SK-N-SH (cell line): Measurements from ENCODE around the gene CLIC3. TPM values are rescaled to one million over a fixed set of nuclear protein-coding genes. Genes with fewer than 3 reads are reported as not detected.

Experiments
- CTCF ChIA-PET: fragments of 300-600, 350-600 bp; formaldehyde crosslinking; extraction: SDS; loops from one replicate; lab custom pipeline; 2021; lab: Yijun Ruan, JAX
- POLR2A ChIA-PET: fragments of 350-600 bp; sonication (Branson Sonifier 250); formaldehyde crosslinking; extraction: SDS; loops from one replicate; lab custom pipeline; 2020; ENCODE audit warnings: antibody characterized with exemption, inconsistent platforms; lab: Yijun Ruan, JAX
- DNase-seq: peaks from one replicate; pipeline ENCODE4 v3.0.0; 2012
- H2AFZ ChIP-seq: fragments of 200-600 bp; sonication (generic); 2 replicates; pipeline ENCODE4 v1.8.1; 2016; ENCODE audit warnings: antibody characterized with exemption, mild to moderate bottlenecking, low read depth
- H3F3A ChIP-seq: fragments of 200-600 bp; sonication (generic); replicated peaks from 2 replicates; pipeline ENCODE3; 2016; ENCODE audit warnings: antibody characterized with exemption, mild to moderate bottlenecking; ENCODE audit not compliant: insufficient read depth
- H3K27ac ChIP-seq, 2 experiments: fragments of 200-500 bp in 1 of 2; fragments of 200-600 bp in 1 of 2; sonication (Bioruptor generic) in 1 of 2; sonication (generic), shearing (Covaris generic) in 1 of 2; 2 replicates each; pipeline versions ENCODE4 v1.5.1 to v1.6.1; 2014 to 2016; ENCODE audit warnings: low read depth in 2 of 2, inconsistent platforms in 1 of 2, low read length in 1 of 2, mild to moderate bottlenecking in 1 of 2, mixed read lengths in 1 of 2
- H3K27me3 ChIP-seq: fragments of 200-600 bp; sonication (generic), shearing (Covaris generic); 2 replicates; pipeline ENCODE4 v1.6.1; 2016; ENCODE audit warnings: mixed run types; ENCODE audit not compliant: insufficient read depth
- H3K36me3 ChIP-seq, 2 experiments: fragments of 200-500 bp in 1 of 2; fragments of 200-600 bp in 1 of 2; sonication (Bioruptor generic) in 1 of 2; sonication (generic) in 1 of 2; replicated peaks in 1 of 2; 2 replicates each; pipeline versions ENCODE3 to v1.5.1; 2014 to 2016; ENCODE audit warnings: low read length in 1 of 2, mild to moderate bottlenecking in 1 of 2; ENCODE audit not compliant: insufficient read depth in 2 of 2, control insufficient read depth in 1 of 2
- H3K4me1 ChIP-seq, 2 experiments: fragments of 200-500 bp in 1 of 2; fragments of 200-600 bp in 1 of 2; sonication (Bioruptor generic) in 1 of 2; sonication (generic), shearing (Covaris generic) in 1 of 2; 2 replicates each; pipeline versions ENCODE4 v1.5.1 to v1.6.1; 2014 to 2016; ENCODE audit warnings: low read depth in 1 of 2, low read length in 1 of 2, mixed run types in 1 of 2; ENCODE audit not compliant: insufficient read depth in 2 of 2, control insufficient read depth in 1 of 2
- H3K4me2 ChIP-seq: fragments of 200-600 bp; sonication (generic), shearing (Covaris generic); 2 replicates; pipeline ENCODE4 v1.6.1; 2017; ENCODE audit warnings: mixed run types
- H3K4me3 ChIP-seq, 2 experiments: fragments of 200-500 bp in 1 of 2; fragments of 200-600 bp in 1 of 2; sonication (Bioruptor generic) in 1 of 2; sonication (generic), shearing (Covaris generic) in 1 of 2; 2 replicates each; pipeline versions ENCODE4 v1.5.1 to v1.8.1; 2014 to 2016; ENCODE audit warnings: low read depth in 2 of 2, inconsistent platforms in 1 of 2, low read length in 1 of 2, mild to moderate bottlenecking in 1 of 2, mixed read lengths in 1 of 2, moderate library complexity in 1 of 2
- H3K79me2 ChIP-seq: fragments of 200-600 bp; sonication (generic); 2 replicates; pipeline ENCODE4 v1.8.1; 2017; ENCODE audit warnings: mild to moderate bottlenecking; ENCODE audit not compliant: insufficient read depth
- H3K9ac ChIP-seq: fragments of 200-600 bp; sonication (generic); 2 replicates; pipeline ENCODE4 v1.6.1; 2017; ENCODE audit warnings: mixed run types
- H3K9me2 ChIP-seq: fragments of 200-600 bp; sonication (generic); 2 replicates; pipeline ENCODE4 v1.6.1; 2017; ENCODE audit warnings: mixed run types
- H3K9me3 ChIP-seq: fragments of 200-600 bp; sonication (generic); 2 replicates; pipeline ENCODE4 v1.6.1; 2017; ENCODE audit warnings: mixed run types, mild to moderate bottlenecking, moderate library complexity
- H4K20me1 ChIP-seq: fragments of 200-600 bp; sonication (generic); 2 replicates; pipeline ENCODE4 v1.6.1; 2017; ENCODE audit warnings: mild to moderate bottlenecking, mixed run types; ENCODE audit not compliant: insufficient read depth
- FOSL2 ChIP-seq: IDR thresholded peaks from 2 replicates; pipeline ENCODE4 v1.4.0; 2012; ENCODE audit warnings: low read depth, mild to moderate bottlenecking, moderate library complexity, borderline replicate concordance
- RAD21 ChIP-seq: IDR thresholded peaks from 2 replicates; pipeline ENCODE4 v1.6.1; 2012; ENCODE audit warnings: mild to moderate bottlenecking, low read length
- RFX5 ChIP-seq: IDR thresholded peaks from 2 replicates; pipeline ENCODE4 v1.6.1; 2012; ENCODE audit warnings: mild to moderate bottlenecking, improper control_type of control experiment, low read length
- RXRA ChIP-seq: IDR thresholded peaks from 2 replicates; pipeline ENCODE4 v1.4.0; 2012; ENCODE audit warnings: low read depth, mild to moderate bottlenecking, borderline replicate concordance
- USF1 ChIP-seq: IDR thresholded peaks from 2 replicates; pipeline ENCODE4 v1.4.0; 2012; ENCODE audit warnings: low read depth, borderline replicate concordance
- ZBTB33 ChIP-seq: IDR thresholded peaks from 2 replicates; pipeline ENCODE4 v1.4.0; 2012; ENCODE audit warnings: low read depth, borderline replicate concordance
- WGBS: methylation state at CpG from one replicate; pipeline ENCODE4 v1.1.6; 2017; ENCODE audit warnings: low lambda C conversion rate; 5-methylcytosine and 5-hydroxymethylcytosine counted together
- polyA plus RNA-seq, 3 experiments: library from polyadenylated mRNA; depleted of rRNA; stranded (reverse); fragments of >200 nt; gene quantifications; 2 replicates each; pipeline ENCODE4 v1.2.3, GENCODE V29; 2012

Gene CLIC3
- polyA plus RNA-seq, 1 of the 3 experiments (the other 2 are of a cell fraction), result 1.0 TPM

DNA sequence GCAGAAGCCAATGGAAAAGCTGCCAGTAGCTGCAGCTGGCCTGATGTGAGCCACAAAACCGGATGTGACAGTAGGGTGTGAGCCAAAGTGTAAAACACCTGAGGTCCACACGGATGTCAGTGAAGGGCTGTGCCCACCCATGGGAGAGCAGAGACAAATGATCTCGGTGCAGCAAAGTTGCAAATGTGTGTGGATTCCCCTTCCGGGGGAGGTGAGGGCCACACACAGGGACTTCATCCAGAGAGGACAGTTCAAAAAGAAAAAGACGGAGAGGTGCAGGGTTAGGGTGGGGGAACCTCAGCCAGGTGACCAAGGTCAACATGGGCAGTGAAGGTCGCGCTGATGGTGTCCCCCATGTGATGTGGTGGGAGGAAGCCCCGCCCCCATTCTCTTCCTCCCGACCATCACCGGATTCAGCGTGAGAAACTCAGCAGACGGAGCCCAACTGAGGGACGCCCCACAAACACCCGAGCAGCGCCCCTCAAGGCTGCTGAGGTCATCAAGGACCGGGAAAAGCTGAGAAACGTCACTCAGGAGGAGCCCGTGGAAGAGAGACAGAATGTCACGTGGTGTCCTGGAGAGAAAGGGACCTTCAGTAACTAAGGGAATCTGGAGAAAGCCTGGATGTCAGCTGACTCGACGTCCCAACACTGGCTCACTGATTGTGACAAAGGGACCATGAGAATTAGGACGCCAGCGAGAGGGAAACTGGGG lies 30.4 kb downstream of the CLIC3 start:
- WGBS, result 52% methylated on average over 20 of the region's 23 CpGs

GRCh38 chr9:136964833-136965422 lies 31.4 kb downstream of the CLIC3 start:
- Histone ChIP-seq H3K36me3 (no peaks in the 10 kb centered on the region), H3K4me3 (no peak overlapping the region), H3K4me1 (peaks cover 0 to 8% of the 10 kb centered on the region in 2 experiments; a peak in 1 of 4 replicates), H3K9me3 (no peaks in the 10 kb centered on the region), H3K4me2 (no peak overlapping the region), H3K9me2 (no peaks in the 10 kb centered on the region), H3F3A (no peaks in the 10 kb centered on the region), H3K27me3 (no peaks in the 10 kb centered on the region), H3K27ac (no peak overlapping the region), H3K79me2 (no peaks in the 10 kb centered on the region), H3K9ac (no peak overlapping the region), H2AFZ (no peak overlapping the region), H4K20me1 (no peaks in the 10 kb centered on the region)
- WGBS, result 81% methylated on average over 24 of the region's 26 CpGs
- ChIA-PET CTCF (interaction anchor here (0.6 to 1.9 kb wide), 6 partner anchors 9 to 173 kb away, joined by 3 to 7 read pairs (median 4); partner anchors contain the start of gene PTGDS), POLR2A (no interaction called here)
- DNase-seq, result no peak
- TF ChIP-seq RAD21, result no peak
- TF ChIP-seq ZBTB33, result no peak
- TF ChIP-seq RFX5, result no peak
- TF ChIP-seq FOSL2, result no peak
- TF ChIP-seq RXRA, result no peak

More for the DNA sequence above, 30.4 kb downstream of the CLIC3 start:
- ChIA-PET CTCF (interaction anchor here (1.3 kb wide), 2 partner anchors 11 to 60 kb away, joined by 3 read pairs; partner anchors contain the start of gene PTGDS), POLR2A (no interaction called here)
- Histone ChIP-seq H4K20me1 (no peaks in the 10 kb centered on the region), H3K9me2 (no peaks in the 10 kb centered on the region), H3K27me3 (no peaks in the 10 kb centered on the region), H3K79me2 (no peaks in the 10 kb centered on the region), H3K4me1 (peaks cover 0 to 7% of the 10 kb centered on the region in 2 experiments; a peak in 1 of 4 replicates), H3K4me3 (no peak overlapping the region), H3K27ac (no peak overlapping the region), H2AFZ (no peak overlapping the region), H3K9ac (no peak overlapping the region), H3F3A (no peaks in the 10 kb centered on the region), H3K4me2 (no peak overlapping the region), H3K9me3 (no peaks in the 10 kb centered on the region), H3K36me3 (no peaks in the 10 kb centered on the region)
- TF ChIP-seq USF1 (peak; percentile 27; the same call in 1 of the 2 replicates), FOSL2 (no peak)
- no peak for DNase-seq
